Measurements from ENCODE around the gene LIPN. TPM values are rescaled to one million over a fixed set of nuclear protein-coding genes. Genes with fewer than 3 reads are reported as not detected.

The LIPN gene
- total RNA-seq, 1 experiment from 2014 or later: not detected

DNA sequence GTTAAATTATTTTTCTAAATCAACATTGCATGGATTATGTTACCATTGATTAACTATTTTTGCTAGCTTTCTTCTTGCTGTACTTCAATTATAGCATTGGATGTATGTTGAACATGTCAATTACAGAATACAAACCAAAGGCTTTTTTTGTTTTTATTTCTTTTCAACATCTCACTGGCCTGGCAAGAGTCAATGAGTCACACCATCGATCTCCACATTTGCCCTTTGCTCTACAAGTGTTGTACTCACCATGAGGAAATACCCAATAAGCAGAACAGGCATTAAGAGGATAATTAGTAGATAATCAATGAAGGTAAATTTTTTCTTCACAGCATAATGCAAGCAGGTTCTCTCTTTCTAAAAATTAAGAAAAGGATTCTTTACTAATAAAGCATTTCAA lies 68.5 kb downstream of the LIPN start:
- Mint-ChIP-seq H3K27me3 (ENCODE audit: low read depth) (peaks cover 1% of the 10 kb centered on the region; the same call in 1 of the 2 replicates), H3K4me3 (no peak overlapping the region), H3K9me3 (no peaks in the 10 kb centered on the region), H3K27ac (no peak overlapping the region), H3K4me1 (0 out of 4 replicates have a peak, but pooled peaks cover 0 to 2% of the 10 kb centered on the region in 2 experiments), H3K36me3 (ENCODE audit: insufficient read depth in 1 of 3, low read depth in 3 of 3) (no peaks in the 10 kb centered on the region)
- H3K4me2 ChIP-seq (ENCODE audit: insufficient read depth, insufficient read length, low read length): no peak overlapping the region
- no peak overlapping the region for H3K27ac ChIP-seq (ENCODE audit: insufficient read length, low read depth, low read length)
- no peaks in the 10 kb centered on the region for H3K9me3 ChIP-seq (ENCODE audit: control insufficient read depth, low read depth, low read length)
- H4K5ac ChIP-seq (ENCODE audit: insufficient read length, low read depth, low read length): no peak overlapping the region
- no peaks in the 10 kb centered on the region for H3K27me3 ChIP-seq (ENCODE audit: insufficient read depth, low read length)
- WGBS (ENCODE audit: extremely low coverage, insufficient read length, low lambda C conversion rate): no CpG with 5 or more reads among the region's 1 CpG
- no peak overlapping the region for H3K14ac ChIP-seq (ENCODE audit: insufficient read depth, low read length)
- no peak overlapping the region for H2BK15ac ChIP-seq (ENCODE audit: low read depth, low read length)
- H3K4me1 ChIP-seq (ENCODE audit: insufficient read depth, low read length): no peaks in the 10 kb centered on the region
- no peak overlapping the region for H2BK5ac ChIP-seq (ENCODE audit: insufficient read length, low read length)
- no peaks in the 10 kb centered on the region for H3K79me2 ChIP-seq (ENCODE audit: insufficient read depth, low read length)
- no peaks in the 10 kb centered on the region for H3K79me1 ChIP-seq (ENCODE audit: insufficient read depth, low read depth, low read length, poor library complexity, severe bottlenecking)
- no peak overlapping the region for H3K9ac ChIP-seq (ENCODE audit: extremely low read depth, insufficient read length, low read length)
- H3K56ac ChIP-seq (ENCODE audit: insufficient read length, low read depth, low read length): no peak overlapping the region
- no peak overlapping the region for H2AK5ac ChIP-seq (ENCODE audit: insufficient read length, low read length)
- no peak overlapping the region for H3T11ph ChIP-seq (ENCODE audit: low read length)
- H3K23me2 ChIP-seq (ENCODE audit: insufficient read length, low read depth, low read length, poor library complexity, severe bottlenecking): no peaks in the 10 kb centered on the region
- no peak overlapping the region for H2BK120ac ChIP-seq (ENCODE audit: low read depth, low read length, poor library complexity, severe bottlenecking)
- no peaks in the 10 kb centered on the region for H4K20me1 ChIP-seq (ENCODE audit: control insufficient read depth, insufficient read depth, insufficient read length)
- no peak overlapping the region for H3K4ac ChIP-seq (ENCODE audit: low read depth, low read length)
- H2BK20ac ChIP-seq (ENCODE audit: low read depth, low read length, poor library complexity, severe bottlenecking): no peak overlapping the region
- H3K23ac ChIP-seq (ENCODE audit: insufficient read length, low read depth, low read length): no peak overlapping the region
- H2BK12ac ChIP-seq (ENCODE audit: insufficient read length, low read depth, low read length): no peak overlapping the region
- no peak for DNase-seq
- H4K8ac ChIP-seq (replicated peaks; ENCODE audit: insufficient read length, low read depth, low read length): no peak overlapping the region
- TF ChIP-seq, protein P1, sequence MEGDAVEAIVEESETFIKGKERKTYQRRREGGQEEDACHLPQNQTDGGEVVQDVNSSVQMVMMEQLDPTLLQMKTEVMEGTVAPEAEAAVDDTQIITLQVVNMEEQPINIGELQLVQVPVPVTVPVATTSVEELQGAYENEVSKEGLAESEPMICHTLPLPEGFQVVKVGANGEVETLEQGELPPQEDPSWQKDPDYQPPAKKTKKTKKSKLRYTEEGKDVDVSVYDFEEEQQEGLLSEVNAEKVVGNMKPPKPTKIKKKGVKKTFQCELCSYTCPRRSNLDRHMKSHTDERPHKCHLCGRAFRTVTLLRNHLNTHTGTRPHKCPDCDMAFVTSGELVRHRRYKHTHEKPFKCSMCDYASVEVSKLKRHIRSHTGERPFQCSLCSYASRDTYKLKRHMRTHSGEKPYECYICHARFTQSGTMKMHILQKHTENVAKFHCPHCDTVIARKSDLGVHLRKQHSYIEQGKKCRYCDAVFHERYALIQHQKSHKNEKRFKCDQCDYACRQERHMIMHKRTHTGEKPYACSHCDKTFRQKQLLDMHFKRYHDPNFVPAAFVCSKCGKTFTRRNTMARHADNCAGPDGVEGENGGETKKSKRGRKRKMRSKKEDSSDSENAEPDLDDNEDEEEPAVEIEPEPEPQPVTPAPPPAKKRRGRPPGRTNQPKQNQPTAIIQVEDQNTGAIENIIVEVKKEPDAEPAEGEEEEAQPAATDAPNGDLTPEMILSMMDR (conservative IDR thresholded peaks at IDR 0.05): no peak
- no peak overlapping the region for H2AFZ ChIP-seq (ENCODE audit: low read length)
- H4K91ac ChIP-seq (ENCODE audit: insufficient read length, low read depth, low read length): no peak overlapping the region
- H3K18ac ChIP-seq (ENCODE audit: insufficient read length, low read depth, low read length): no peak overlapping the region

Other genes starting within 250 kb of the LIPN start
- 7.3 and 7.5 TPM in 2 replicates for gene RNLS, start 176.7 kb upstream of the LIPN start, total RNA-seq (2021)
- gene LIPJ, start 173.3 kb upstream of the LIPN start, total RNA-seq (2021): not detected in 2 replicates
- gene LIPF, start 95.6 kb upstream of the LIPN start, total RNA-seq (2021): not detected in 2 replicates
- gene LIPK, start 53.8 kb upstream of the LIPN start, total RNA-seq (2021): not detected in 2 replicates
- not detected in 2 replicates for gene LIPM, start 42.7 kb downstream of the LIPN start, total RNA-seq (2021)
- gene ANKRD22, start 91.8 kb downstream of the LIPN start, total RNA-seq (2021): not detected in 2 replicates
- gene STAMBPL1, start 120.2 kb downstream of the LIPN start, total RNA-seq (2021): 3.2 and 4.6 TPM in 2 replicates
- 2.3 and 2.4 TPM in 2 replicates for gene ACTA2, start 192.8 kb downstream of the LIPN start, total RNA-seq (2021)
- 3.0 and 3.1 TPM in 2 replicates for gene FAS, start 230.8 kb downstream of the LIPN start, total RNA-seq (2021)